22Rv1 (cell line): ENCODE results near the gene CES2.

Experiments
- H3K27ac ChIP-seq: fragments of 450-650 bp; 2 replicates; pipeline ENCODE4 v1.5.1; 2017
- CTCF ChIP-seq: fragments of 450-650 bp; IDR thresholded peaks from 2 replicates; pipeline ENCODE4 v1.5.1; 2017; ENCODE audit warnings: mild to moderate bottlenecking
- ZFX ChIP-seq: fragments of 450-650 bp; IDR thresholded peaks from 2 replicates; pipeline ENCODE4 v1.6.1; 2017; ENCODE audit warnings: antibody characterized with exemption, borderline replicate concordance

Gene CES2

GRCh38 chr16:66977341-66978113 is 42.2 kb downstream of the CES2 start:
- no peak overlapping the region for H3K27ac ChIP-seq
- TF ChIP-seq CTCF (peak; percentile 94), ZFX (no peak)

GRCh38 chr16:66979011-66979717 is 43.8 kb downstream of the CES2 start:
- TF ChIP-seq ZFX (no peak), CTCF (no peak)
- H3K27ac ChIP-seq = no peak overlapping the region

GRCh38 chr16:66983033-66983432 is 47.7 kb downstream of the CES2 start:
- no peak overlapping the region for H3K27ac ChIP-seq
- TF ChIP-seq ZFX (no peak), CTCF (no peak)

GRCh38 chr16:66984892-66985311 is 49.6 kb downstream of the CES2 start:
- no peak for TF ChIP-seq ZFX
- no peak for TF ChIP-seq CTCF
- H3K27ac ChIP-seq = no peak overlapping the region

GRCh38 chr16:66986559-66986958 is 51.2 kb downstream of the CES2 start:
- TF ChIP-seq ZFX (no peak), CTCF (no peak)
- H3K27ac ChIP-seq = no peak overlapping the region

- no peak for TF ChIP-seq CTCF
- TF ChIP-seq ZFX = no peak
- H3K27ac ChIP-seq = no peak within 1 kb of the TSS; the same call in 1 of the 2 replicates
Measured at GRCh38 chr16:66988197-66988788, 53.0 kb downstream of the CES2 start, which contains the start of gene CES4A. CES4A (plus strand) TSS chr16:66988589; CDS start chr16:66988773, 184 bp downstream.
